B cell (primary cell): ENCODE data around the gene ADAD1. TPM values are rescaled to one million over a fixed set of nuclear protein-coding genes. Genes with fewer than 3 reads are reported as not detected.

Experiments
- ATAC-seq: fragments of 200-7000 bp; cut with Tn5 transposase; one replicate; pipeline ENCODE4 v1.10.0; 2021; ENCODE audit warnings: low read depth, mild to moderate bottlenecking, moderate number of reproducible peaks, moderate library complexity
- CTCF ChIA-PET: fragments of 350-600 bp; sonication (Branson Sonifier 250); formaldehyde crosslinking; loops from one replicate; lab custom pipeline; 2021; ENCODE audit warnings: antibody characterized with exemption, inconsistent platforms; lab: Charles Lee
- POLR2A ChIA-PET: fragments of 350-600 bp; sonication (Branson Sonifier 250); formaldehyde crosslinking; loops from one replicate; lab custom pipeline; 2021; ENCODE audit warnings: antibody characterized with exemption; lab: Charles Lee
- DNase-seq: peaks from one replicate; pipeline ENCODE4 v3.0.0; 2013
- H2AFZ ChIP-seq: 2 replicates; pipeline ENCODE4 v1.6.1; 2012; ENCODE audit warnings: mild to moderate bottlenecking, low read depth, low read length; ENCODE audit not compliant: insufficient read depth, poor library complexity, severe bottlenecking
- H3K27ac ChIP-seq, 2 donors: 1 replicate in 1 of 2; 2 replicates in 1 of 2; pipeline ENCODE4 v1.5.1; 2012 to 2013; ENCODE audit warnings: low read length in 2 of 2, mild to moderate bottlenecking in 2 of 2, moderate library complexity in 1 of 2
- H3K27me3 ChIP-seq, 4 experiments: fragments of 200-600 bp in 1 of 4; sonication (generic) in 1 of 4; replicated peaks in 1 of 4; 1 replicate in 2 of 4; 2 replicates in 2 of 4; pipeline versions ENCODE4 v1.6.1 to v1.7.0; 2013 to 2016; ENCODE audit warnings: low read length in 3 of 4, mild to moderate bottlenecking in 2 of 4, mixed read lengths in 1 of 4, moderate library complexity in 1 of 4; ENCODE audit not compliant: insufficient read depth in 4 of 4, control insufficient read depth in 3 of 4; ENCODE audit errors: control extremely low read depth in 1 of 4
- H3K36me3 ChIP-seq, 2 experiments: replicated peaks in 1 of 2; 1 replicate in 1 of 2; 2 replicates in 1 of 2; pipeline versions ENCODE4 v1.6.1 to v1.7.1; 2013; ENCODE audit warnings: low read length in 1 of 2; ENCODE audit not compliant: insufficient read depth in 2 of 2, control insufficient read depth in 1 of 2; ENCODE audit errors: control extremely low read depth in 1 of 2, extremely low read depth in 1 of 2
- H3K4me1 ChIP-seq, 2 donors: fragments of 200-600 bp in 1 of 2; sonication (generic) in 1 of 2; 1 replicate in 1 of 2; 2 replicates in 1 of 2; pipeline versions ENCODE4 v1.5.1 to v1.6.1; 2013 to 2017; ENCODE audit warnings: low read length in 2 of 2; ENCODE audit not compliant: control insufficient read depth in 2 of 2, insufficient read depth in 2 of 2
- H3K4me2 ChIP-seq: replicated peaks from 2 replicates; pipeline ENCODE3; 2012; ENCODE audit warnings: mild to moderate bottlenecking, low read depth, low read length; ENCODE audit not compliant: poor library complexity, severe bottlenecking
- H3K4me3 ChIP-seq, 5 experiments: fragments of 200-600 bp in 1 of 5; sonication (generic) in 1 of 5; 1 replicate in 3 of 5; 2 replicates in 2 of 5; pipeline versions ENCODE4 v1.5.1 to v1.7.0; 2011 to 2016; ENCODE audit warnings: low read length in 4 of 5, mild to moderate bottlenecking in 4 of 5, low read depth in 2 of 5, control low read depth in 1 of 5, moderate library complexity in 1 of 5; ENCODE audit not compliant: insufficient read depth in 1 of 5; ENCODE audit errors: control extremely low read depth in 1 of 5, extremely low read depth in 1 of 5
- H3K79me2 ChIP-seq: fragments of 200-600 bp; sonication (generic); one replicate; pipeline ENCODE4 v1.6.0; 2016; ENCODE audit warnings: low read length; ENCODE audit not compliant: control insufficient read depth, insufficient read depth
- H3K9ac ChIP-seq: fragments of 200-600 bp; sonication (generic); 2 replicates; pipeline ENCODE4 v1.6.1; 2017; ENCODE audit warnings: mild to moderate bottlenecking, low read length, moderate library complexity
- H3K9me3 ChIP-seq, 3 donors: one replicate each; pipeline versions ENCODE4 v1.6.1 to v1.7.1; 2013; ENCODE audit warnings: low read length in 2 of 3; ENCODE audit not compliant: control insufficient read depth in 2 of 3, insufficient read depth in 1 of 3; ENCODE audit errors: control extremely low read depth in 1 of 3
- H4K20me1 ChIP-seq: 2 replicates; pipeline ENCODE4 v1.6.0; 2012; ENCODE audit warnings: mild to moderate bottlenecking, low read length; ENCODE audit not compliant: insufficient read depth, control insufficient read depth, poor library complexity, severe bottlenecking
- H3K27ac Mint-ChIP-seq: one replicate; pipeline ENCODE4 v1.8.0; 2021; ENCODE audit warnings: mixed read lengths
- H3K27me3 Mint-ChIP-seq: one replicate; pipeline ENCODE4 v1.8.0; 2021; ENCODE audit warnings: mixed read lengths
- H3K4me1 Mint-ChIP-seq: one replicate; pipeline ENCODE4 v1.8.0; 2021; ENCODE audit warnings: mixed read lengths
- H3K4me3 Mint-ChIP-seq: one replicate; pipeline ENCODE4 v1.8.0; 2021; ENCODE audit warnings: mixed read lengths
- H3K9me3 Mint-ChIP-seq: one replicate; pipeline ENCODE4 v1.8.0; 2022; ENCODE audit warnings: mixed read lengths; ENCODE audit not compliant: insufficient read depth
- CTCF ChIP-seq: fragments of 200-600 bp; IDR thresholded peaks from one replicate; pipeline ENCODE4 v1.8.0; 2022; ENCODE audit warnings: antibody characterized with exemption, mild to moderate bottlenecking
- EZH2 ChIP-seq: IDR thresholded peaks from 2 replicates; pipeline ENCODE4 v1.6.1; 2012; ENCODE audit warnings: borderline replicate concordance, low read depth, mild to moderate bottlenecking, moderate library complexity, low read length; ENCODE audit not compliant: insufficient read depth, poor library complexity, severe bottlenecking
- WGBS: methylation state at CpG from one replicate; pipeline ENCODE4 v1.1.5; 2013; ENCODE audit warnings: missing lambda C conversion rate; ENCODE audit not compliant: insufficient coverage; 5-methylcytosine and 5-hydroxymethylcytosine counted together
- intact Hi-C: fragments of 100-400 bp; cut with micrococcal nuclease; formaldehyde crosslinking; loops from one replicate; pipeline ENCODE4 v1.10.0; 2022
- polyA plus RNA-seq: library from polyadenylated mRNA; depleted of rRNA; stranded (reverse); fragments of >200 nt; gene quantifications from 2 replicates; pipeline ENCODE4 v1.2.3, GENCODE V29; 2012
- total RNA-seq, 2 donors: library from RNA; stranded (reverse); fragments of 120-200 nt in 1 of 2; gene quantifications; 1 replicate in 1 of 2; 2 replicates in 1 of 2; pipeline versions ENCODE4 v1.2.3 to v1.2.4, GENCODE V29; 2013 to 2022

The ADAD1 gene
- total and polyA plus RNA-seq, 2 donors (not counting 1 experiment from before 2014, with no cell fraction given) = not detected

- ATAC-seq = no peak
- Histone ChIP-seq H3K4me2 (no peak overlapping the region), H3K4me3 (no peak overlapping the region), H4K20me1 (no peaks in the 10 kb centered on the region), H3K27me3 (no peaks in the 10 kb centered on the region), H3K79me2 (no peaks in the 10 kb centered on the region), H3K27ac (no peak overlapping the region), H3K36me3 (no peaks in the 10 kb centered on the region), H3K9me3 (peaks cover 0 to 5% (median 0%) of the 10 kb centered on the region in 3 donors), H3K4me1 (no peaks in the 10 kb centered on the region), H3K9ac (no peak overlapping the region), H2AFZ (no peak overlapping the region)
- ChIA-PET POLR2A (no interaction called here), CTCF (no interaction called here)
- no CpG with 5 or more reads among the region's 1 CpG for WGBS
- intact Hi-C loops = no loop called here
- no peaks in the 10 kb centered on the region for H3K4me1 Mint-ChIP-seq
- peaks cover 5% of the 10 kb centered on the region for H3K27me3 Mint-ChIP-seq
- TF ChIP-seq CTCF = no peak
- no peak for TF ChIP-seq EZH2
- no peak overlapping the region for H3K27ac Mint-ChIP-seq
- DNase-seq = no peak
- no peaks in the 10 kb centered on the region for H3K9me3 Mint-ChIP-seq
- no peak overlapping the region for H3K4me3 Mint-ChIP-seq
Observed at GRCh38 chr4:122393276-122393675, 14.5 kb downstream of the ADAD1 start.

DNA sequence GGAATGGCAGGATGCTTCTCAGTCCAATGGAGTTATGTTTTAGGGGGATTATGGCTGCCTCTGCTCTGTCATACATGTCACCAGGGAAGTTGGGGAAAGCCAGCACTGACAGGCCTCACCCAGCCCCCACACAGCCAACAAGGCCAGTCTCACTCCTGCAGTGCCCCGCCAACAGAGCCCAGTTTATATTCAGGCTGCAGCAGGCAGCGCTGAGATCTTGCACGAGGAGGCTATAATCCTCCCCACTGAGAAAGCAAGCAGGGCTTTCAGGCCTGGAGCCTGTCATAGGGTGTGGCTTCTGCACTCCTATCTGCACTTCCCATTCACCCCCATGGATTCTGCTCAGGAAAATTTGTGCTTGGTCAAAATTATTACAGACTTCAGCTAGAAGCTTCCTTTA is 25.1 kb downstream of the ADAD1 start:
- intact Hi-C loops = no loop called here
- H3K27me3 ChIP-seq = no peaks in the 10 kb centered on the region
- no peaks in the 10 kb centered on the region for H3K36me3 ChIP-seq
- CTCF ChIA-PET = no interaction called here
- no peak for TF ChIP-seq CTCF
- no peak for TF ChIP-seq EZH2
- H3K4me2 ChIP-seq = no peak overlapping the region
- H3K4me3 Mint-ChIP-seq = no peak overlapping the region
- DNase-seq (no peak), ATAC-seq (no peak)
- no peak overlapping the region for H2AFZ ChIP-seq
- H3K4me3 ChIP-seq = no peak overlapping the region
- H3K9ac ChIP-seq = no peak overlapping the region
- H3K4me1 Mint-ChIP-seq = no peaks in the 10 kb centered on the region
- POLR2A ChIA-PET = no interaction called here
- H4K20me1 ChIP-seq = no peaks in the 10 kb centered on the region
- H3K4me1 ChIP-seq = no peaks in the 10 kb centered on the region
- H3K27me3 Mint-ChIP-seq = peaks cover 3% of the 10 kb centered on the region
- no peak overlapping the region for H3K27ac ChIP-seq
- no peaks in the 10 kb centered on the region for H3K79me2 ChIP-seq
- 61% methylated on average over 3 of the region's 3 CpGs for WGBS
- H3K9me3 ChIP-seq = peaks cover 0 to 3% (median 0%) of the 10 kb centered on the region in 3 donors
- H3K9me3 Mint-ChIP-seq = no peaks in the 10 kb centered on the region
- H3K27ac Mint-ChIP-seq = no peak overlapping the region
